H9 (cell line): ENCODE measurements around the gene ARHGAP26. TPM values are rescaled to one million over a fixed set of nuclear protein-coding genes. Genes with fewer than 3 reads are reported as not detected.

ENCODE experiments used
- DNase-seq: peaks from one replicate; pipeline ENCODE4 v3.0.0-alpha.2; 2017
- H2AFZ ChIP-seq: one replicate; pipeline ENCODE4 v1.6.1; 2013; ENCODE audit warnings: mild to moderate bottlenecking, low read length, control low read depth, moderate library complexity
- H2AK5ac ChIP-seq: 2 replicates; pipeline ENCODE4 v1.6.1; 2013; ENCODE audit warnings: low read length, control low read depth, mixed read lengths; ENCODE audit not compliant: insufficient read length
- H2BK120ac ChIP-seq: one replicate; pipeline ENCODE4 v1.6.1; 2013; ENCODE audit warnings: low read depth, mild to moderate bottlenecking, low read length, control low read depth, inconsistent platforms; ENCODE audit not compliant: poor library complexity, severe bottlenecking
- H2BK12ac ChIP-seq: 2 replicates; pipeline ENCODE4 v1.6.1; 2013; ENCODE audit warnings: low read length, control low read depth, mixed read lengths, low read depth; ENCODE audit not compliant: insufficient read length
- H2BK15ac ChIP-seq: 2 replicates; pipeline ENCODE4 v1.6.1; 2013; ENCODE audit warnings: low read depth, low read length, control low read depth
- H2BK20ac ChIP-seq: one replicate; pipeline ENCODE4 v1.6.1; 2013; ENCODE audit warnings: low read depth, mild to moderate bottlenecking, low read length, control low read depth, inconsistent platforms; ENCODE audit not compliant: poor library complexity, severe bottlenecking
- H2BK5ac ChIP-seq: 2 replicates; pipeline ENCODE4 v1.6.1; 2013; ENCODE audit warnings: low read length, control low read depth, mixed read lengths; ENCODE audit not compliant: insufficient read length
- H3K14ac ChIP-seq: 2 replicates; pipeline ENCODE4 v1.6.1; 2013; ENCODE audit warnings: low read length, control low read depth; ENCODE audit not compliant: insufficient read depth
- H3K18ac ChIP-seq: 2 replicates; pipeline ENCODE4 v1.6.1; 2013; ENCODE audit warnings: low read depth, mild to moderate bottlenecking, mixed read lengths, low read length, control low read depth; ENCODE audit not compliant: insufficient read length
- H3K23ac ChIP-seq: 2 replicates; pipeline ENCODE4 v1.6.1; 2013; ENCODE audit warnings: low read length, control low read depth, mixed read lengths, low read depth; ENCODE audit not compliant: insufficient read length
- H3K23me2 ChIP-seq: 2 replicates; pipeline ENCODE4 v1.6.1; 2013; ENCODE audit warnings: low read depth, mild to moderate bottlenecking, mixed read lengths, low read length, control low read depth; ENCODE audit not compliant: insufficient read length, poor library complexity, severe bottlenecking
- H3K27ac ChIP-seq: 2 replicates; pipeline ENCODE4 v1.5.1; 2013; ENCODE audit warnings: low read length, control low read depth, mixed read lengths, low read depth; ENCODE audit not compliant: insufficient read length
- H3K27me3 ChIP-seq: 2 replicates; pipeline ENCODE4 v1.6.1; 2013; ENCODE audit warnings: low read length, control low read depth, inconsistent platforms; ENCODE audit not compliant: insufficient read depth
- H3K4ac ChIP-seq: 2 replicates; pipeline ENCODE4 v1.6.1; 2013; ENCODE audit warnings: low read depth, mild to moderate bottlenecking, control low read depth, inconsistent platforms, low read length, moderate library complexity
- H3K4me1 ChIP-seq: 2 replicates; pipeline ENCODE4 v1.6.1; 2013; ENCODE audit warnings: low read length, control low read depth, inconsistent platforms; ENCODE audit not compliant: insufficient read depth
- H3K4me2 ChIP-seq: 2 replicates; pipeline ENCODE4 v1.6.1; 2013; ENCODE audit warnings: low read length, control low read depth, mixed read lengths; ENCODE audit not compliant: insufficient read length, insufficient read depth
- H3K56ac ChIP-seq: 2 replicates; pipeline ENCODE4 v1.6.1; 2013; ENCODE audit warnings: low read depth, mild to moderate bottlenecking, mixed read lengths, low read length, control low read depth; ENCODE audit not compliant: insufficient read length
- H3K79me1 ChIP-seq: 2 replicates; pipeline ENCODE4 v1.6.1; 2013; ENCODE audit warnings: low read depth, mild to moderate bottlenecking, moderate library complexity, low read length, control low read depth, inconsistent platforms; ENCODE audit not compliant: insufficient read depth, poor library complexity, severe bottlenecking
- H3K79me2 ChIP-seq: 2 replicates; pipeline ENCODE4 v1.6.1; 2013; ENCODE audit warnings: low read length, control low read depth, inconsistent platforms; ENCODE audit not compliant: insufficient read depth
- H3K9ac ChIP-seq: 2 replicates; pipeline ENCODE4 v1.6.1; 2013; ENCODE audit warnings: low read length, control low read depth, mixed read lengths; ENCODE audit not compliant: insufficient read length; ENCODE audit errors: extremely low read depth
- H3K9me3 ChIP-seq: one replicate; pipeline ENCODE4 v1.6.1; 2013; ENCODE audit warnings: low read depth, low read length, inconsistent platforms; ENCODE audit not compliant: control insufficient read depth
- H3T11ph ChIP-seq: one replicate; pipeline ENCODE4 v1.6.1; 2013; ENCODE audit warnings: mild to moderate bottlenecking, low read length, control low read depth, inconsistent platforms
- H4K20me1 ChIP-seq: one replicate; pipeline ENCODE4 v1.6.1; 2013; ENCODE audit not compliant: control insufficient read depth, insufficient read length, insufficient read depth
- H4K5ac ChIP-seq: 2 replicates; pipeline ENCODE4 v1.6.1; 2013; ENCODE audit warnings: low read depth, mild to moderate bottlenecking, mixed read lengths, low read length, control low read depth; ENCODE audit not compliant: insufficient read length
- H4K8ac ChIP-seq: replicated peaks from 2 replicates; pipeline ENCODE4 v1.6.1; 2013; ENCODE audit warnings: low read length, control low read depth, mixed read lengths, low read depth; ENCODE audit not compliant: insufficient read length
- H4K91ac ChIP-seq: 2 replicates; pipeline ENCODE4 v1.6.1; 2013; ENCODE audit warnings: low read depth, mild to moderate bottlenecking, moderate library complexity, mixed read lengths, low read length, control low read depth; ENCODE audit not compliant: insufficient read length
- H3K27ac Mint-ChIP-seq, 3 experiments: 2 replicates in 2 of 3; 3 replicates in 1 of 3; pipeline ENCODE4 v1.8.0; 2020 to 2021; ENCODE audit warnings: mixed read lengths in 3 of 3, mild to moderate bottlenecking in 1 of 3, moderate library complexity in 1 of 3
- H3K27me3 Mint-ChIP-seq: 2 replicates; pipeline ENCODE4 v1.8.0; 2021; ENCODE audit warnings: low read depth, mild to moderate bottlenecking, moderate library complexity, mixed read lengths
- H3K36me3 Mint-ChIP-seq, 3 experiments: 2 replicates in 2 of 3; 3 replicates in 1 of 3; pipeline ENCODE4 v1.8.0; 2020 to 2021; ENCODE audit warnings: low read depth in 3 of 3, mixed read lengths in 3 of 3; ENCODE audit not compliant: insufficient read depth in 1 of 3
- H3K4me1 Mint-ChIP-seq, 2 experiments: 2 replicates each; pipeline ENCODE4 v1.8.0; 2020; ENCODE audit warnings: mixed read lengths in 2 of 2
- H3K4me3 Mint-ChIP-seq, 2 experiments: 2 replicates in 1 of 2; 3 replicates in 1 of 2; pipeline ENCODE4 v1.8.0; 2020 to 2021; ENCODE audit warnings: mild to moderate bottlenecking in 2 of 2, mixed read lengths in 2 of 2, moderate library complexity in 1 of 2
- H3K9me3 Mint-ChIP-seq, 2 experiments: 2 replicates in 1 of 2; 3 replicates in 1 of 2; pipeline ENCODE4 v1.8.0; 2020; ENCODE audit warnings: mild to moderate bottlenecking in 2 of 2, mixed read lengths in 2 of 2, moderate library complexity in 1 of 2
- CTCF ChIP-seq: fragments of 200-600 bp; sonication (generic); conservative IDR thresholded peaks from 3 replicates; pipeline ENCODE4 v1.8.0; 2021; ENCODE audit warnings: antibody characterized with exemption, mild to moderate bottlenecking
- WGBS: extraction: QIAGEN DNeasy Blood & Tissue Kit; methylation state at CpG from one replicate; pipeline ENCODE4 v1.1.7; 2013; ENCODE audit warnings: missing lambda C conversion rate, low lambda C conversion rate, mixed read lengths; ENCODE audit not compliant: insufficient read length; ENCODE audit errors: extremely low coverage; 5-methylcytosine and 5-hydroxymethylcytosine counted together
- total RNA-seq: library from RNA; stranded (reverse); gene quantifications from 2 replicates; pipeline ENCODE4 v1.2.1, GENCODE V29; 2021

ARHGAP26 gene
- total RNA-seq, 1 experiment from 2014 or later: 13.8 TPM

DNA sequence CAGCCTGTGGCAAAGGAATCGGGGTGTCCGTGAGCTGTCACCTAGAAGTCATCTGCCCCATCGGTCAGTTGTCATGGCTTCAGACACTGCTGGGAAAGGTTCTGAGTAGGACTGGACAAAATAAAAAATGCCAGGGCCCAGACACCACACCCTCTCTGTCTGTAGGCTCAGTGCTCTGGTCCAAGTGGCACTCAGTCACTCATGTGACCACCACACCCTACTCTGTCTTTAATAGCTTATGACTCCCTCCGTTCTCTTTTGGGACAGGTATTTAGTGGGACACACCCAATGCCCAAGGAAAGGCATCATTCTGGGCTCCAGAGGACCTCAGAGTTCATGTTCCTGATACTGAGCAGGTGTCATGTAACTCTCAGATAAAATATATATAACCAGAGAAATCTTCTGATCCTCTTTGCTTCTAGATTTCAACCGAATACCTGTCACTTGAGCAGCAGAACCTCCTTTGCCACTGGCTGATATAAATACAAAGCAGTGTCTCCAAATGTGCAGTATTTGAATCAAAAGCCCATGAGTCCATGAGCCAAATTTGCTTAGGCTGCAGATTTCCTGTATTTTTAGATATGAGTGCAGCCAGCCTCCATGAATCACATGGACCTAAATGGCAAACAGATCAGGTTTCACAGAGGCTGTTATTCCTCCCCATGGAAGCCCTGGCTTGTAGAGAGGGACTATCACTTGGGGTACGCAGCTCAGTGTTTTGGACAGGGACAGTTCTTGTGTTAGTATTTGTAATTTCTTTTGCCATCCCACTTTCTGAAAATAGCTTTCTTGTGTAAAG, 272.0 kb downstream of the ARHGAP26 start:
- Histone ChIP-seq H3K23me2 (no peaks in the 10 kb centered on the region), H3K79me2 (no peaks in the 10 kb centered on the region), H2AFZ (no peak overlapping the region), H3K27ac (no peak overlapping the region), H4K5ac (no peak overlapping the region), H3T11ph (no peak overlapping the region), H4K91ac (no peak overlapping the region), H4K8ac (no peak overlapping the region), H3K4me2 (no peak overlapping the region), H3K18ac (no peak overlapping the region), H3K9ac (no peak overlapping the region), H3K23ac (no peak overlapping the region), H2BK120ac (no peak overlapping the region), H3K4ac (no peak overlapping the region), H3K27me3 (no peaks in the 10 kb centered on the region), H2BK12ac (no peak overlapping the region), H2BK15ac (no peak overlapping the region), H3K79me1 (no peaks in the 10 kb centered on the region), H4K20me1 (no peaks in the 10 kb centered on the region), H3K14ac (no peak overlapping the region), H3K56ac (no peak overlapping the region), H3K4me1 (peaks cover 5% of the 10 kb centered on the region; the same call in 1 of the 2 replicates), H3K9me3 (no peaks in the 10 kb centered on the region), H2BK5ac (no peak overlapping the region), H2BK20ac (no peak overlapping the region), H2AK5ac (no peak overlapping the region)
- Mint-ChIP-seq H3K9me3 (no peaks in the 10 kb centered on the region), H3K4me3 (no peak overlapping the region), H3K4me1 (peaks cover 18 to 19% of the 10 kb centered on the region in 2 experiments), H3K36me3 (peaks cover 5 to 17% (median 14%) of the 10 kb centered on the region in 3 experiments; a peak in 6 of 7 replicates), H3K27ac (peak overlapping the region in 1 of 3 experiments; percentile 88; a peak in 1 of 7 replicates), H3K27me3 (no peaks in the 10 kb centered on the region)
- WGBS: no CpG with 5 or more reads among the region's 6 CpGs
- TF ChIP-seq CTCF: no peak
- DNase-seq: no peak
